H1 (cell line): ENCODE measurements around the gene INTS15. TPM values are rescaled to one million over a fixed set of nuclear protein-coding genes. Genes with fewer than 3 reads are reported as not detected.

Experiments
- CTCF ChIA-PET: fragments of 300-600 bp; sonication (Branson Sonifier 250); formaldehyde crosslinking; loops from one replicate; lab custom pipeline; 2021; ENCODE audit not compliant: partially characterized antibody; lab: Charles Lee
- POLR2A ChIA-PET: fragments of 300-600 bp; sonication (Branson Sonifier 250); formaldehyde crosslinking; loops from one replicate; lab custom pipeline; 2021; ENCODE audit warnings: inconsistent platforms; ENCODE audit not compliant: partially characterized antibody; lab: Charles Lee
- DNase-seq, 2 experiments: peaks; one replicate each; pipeline versions ENCODE4 v3.0.0 to v3.0.0-alpha.2; 2010 to 2022; ENCODE audit warnings: low spot score in 2 of 2, low read depth in 1 of 2, mixed read lengths in 1 of 2
- FAIRE-seq: peaks from 2 replicates; lab custom pipeline; 2011; peaks lifted over from hg19 to GRCh38; lab: Jason Lieb, UNC
- H2AFZ ChIP-seq: 2 replicates; pipeline ENCODE4 v1.8.1; 2012; ENCODE audit warnings: low read length, inconsistent platforms
- H2AK5ac ChIP-seq: 2 replicates; pipeline ENCODE4 v1.6.1; 2013; ENCODE audit warnings: low read depth, low read length
- H2BK120ac ChIP-seq: replicated peaks from 2 replicates; pipeline ENCODE3; 2013; ENCODE audit warnings: low read depth, low read length, inconsistent platforms
- H2BK12ac ChIP-seq: 2 replicates; pipeline ENCODE4 v1.6.1; 2013; ENCODE audit warnings: low read depth, low read length
- H2BK15ac ChIP-seq: 2 replicates; pipeline ENCODE4 v1.6.1; 2013; ENCODE audit warnings: low read length
- H2BK20ac ChIP-seq: 2 replicates; pipeline ENCODE4 v1.6.1; 2013; ENCODE audit warnings: low read length
- H2BK5ac ChIP-seq: 2 replicates; pipeline ENCODE4 v1.6.1; 2013; ENCODE audit warnings: low read depth, low read length
- H3K14ac ChIP-seq: 2 replicates; pipeline ENCODE4 v1.6.1; 2013; ENCODE audit warnings: inconsistent platforms; ENCODE audit not compliant: insufficient read length
- H3K18ac ChIP-seq: 2 replicates; pipeline ENCODE4 v1.6.1; 2013; ENCODE audit warnings: low read length; ENCODE audit errors: extremely low read depth
- H3K23ac ChIP-seq: 2 replicates; pipeline ENCODE4 v1.6.1; 2013; ENCODE audit warnings: inconsistent platforms; ENCODE audit not compliant: insufficient read length
- H3K23me2 ChIP-seq: 2 replicates; pipeline ENCODE4 v1.6.1; 2013; ENCODE audit warnings: low read depth, low read length
- H3K27ac ChIP-seq: 2 replicates; pipeline ENCODE4 v1.6.1; 2011; ENCODE audit warnings: low read depth, low read length, inconsistent platforms
- H3K27me3 ChIP-seq, 4 experiments: replicated peaks in 1 of 4; 1 replicate in 1 of 4; 2 replicates in 3 of 4; pipeline versions ENCODE4 v1.6.1 to v1.8.1; 2011 to 2013; ENCODE audit warnings: low read length in 3 of 4, mild to moderate bottlenecking in 3 of 4, inconsistent platforms in 2 of 4, mixed read lengths in 2 of 4, moderate library complexity in 1 of 4; ENCODE audit not compliant: control insufficient read depth in 3 of 4, insufficient read depth in 3 of 4; ENCODE audit errors: extremely low read depth in 1 of 4
- H3K36me3 ChIP-seq, 4 experiments: 2 replicates each; pipeline versions ENCODE4 v1.6.1 to v1.8.1; 2011 to 2013; ENCODE audit warnings: mild to moderate bottlenecking in 4 of 4, low read length in 3 of 4, moderate library complexity in 2 of 4, control low read depth in 1 of 4, inconsistent platforms in 1 of 4; ENCODE audit not compliant: insufficient read depth in 4 of 4, control insufficient read depth in 2 of 4
- H3K4ac ChIP-seq: replicated peaks from 2 replicates; pipeline ENCODE3; 2013; ENCODE audit warnings: low read length, low read depth, mixed read lengths, inconsistent platforms; ENCODE audit not compliant: insufficient read length
- H3K4me1 ChIP-seq, 4 experiments: replicated peaks in 1 of 4; 1 replicate in 1 of 4; 2 replicates in 3 of 4; pipeline versions ENCODE4 v1.6.1 to v1.8.1; 2011 to 2013; ENCODE audit warnings: low read length in 3 of 4, inconsistent platforms in 2 of 4, mixed read lengths in 1 of 4; ENCODE audit not compliant: insufficient read depth in 4 of 4, control insufficient read depth in 3 of 4
- H3K4me2 ChIP-seq, 2 experiments: 2 replicates each; pipeline versions ENCODE4 v1.6.1 to v1.8.1; 2011 to 2013; ENCODE audit warnings: low read depth in 2 of 2, low read length in 2 of 2, control low read depth in 1 of 2, inconsistent platforms in 1 of 2, mild to moderate bottlenecking in 1 of 2; ENCODE audit not compliant: insufficient read depth in 1 of 2
- H3K4me3 ChIP-seq, 4 experiments: fragments of 200-600, 300-600 bp in 1 of 4; sonication (generic), shearing (Covaris generic), sonication (Bioruptor Twin) in 1 of 4; 2 replicates each; pipeline versions ENCODE4 v1.5.1 to v1.8.1; 2011 to 2016; ENCODE audit warnings: low read length in 4 of 4, low read depth in 3 of 4, control low read depth in 2 of 4, inconsistent platforms in 2 of 4, mild to moderate bottlenecking in 2 of 4, mixed read lengths in 1 of 4, moderate library complexity in 1 of 4; ENCODE audit not compliant: insufficient read depth in 2 of 4; ENCODE audit errors: extremely low read depth in 1 of 4
- H3K56ac ChIP-seq: replicated peaks from 2 replicates; pipeline ENCODE3; 2013; ENCODE audit warnings: low read depth, mild to moderate bottlenecking, mixed read lengths, low read length, inconsistent platforms; ENCODE audit not compliant: insufficient read length
- H3K79me1 ChIP-seq: 2 replicates; pipeline ENCODE4 v1.6.1; 2013; ENCODE audit warnings: low read depth, low read length, control low read depth
- H3K79me2 ChIP-seq, 2 experiments: 2 replicates each; pipeline versions ENCODE4 v1.6.1 to v1.8.1; 2012 to 2013; ENCODE audit warnings: low read length in 2 of 2, mild to moderate bottlenecking in 2 of 2, inconsistent platforms in 1 of 2; ENCODE audit not compliant: insufficient read depth in 2 of 2, control insufficient read depth in 1 of 2
- H3K9ac ChIP-seq, 4 experiments: replicated peaks in 1 of 4; 1 replicate in 1 of 4; 2 replicates in 3 of 4; pipeline versions ENCODE4 v1.6.1 to v1.8.1; 2011 to 2013; ENCODE audit warnings: low read depth in 3 of 4, low read length in 3 of 4, control low read depth in 2 of 4, mild to moderate bottlenecking in 2 of 4, moderate library complexity in 2 of 4, inconsistent platforms in 1 of 4; ENCODE audit errors: extremely low read depth in 1 of 4
- H3K9me3 ChIP-seq, 2 experiments: 2 replicates each; pipeline versions ENCODE4 v1.6.1 to v1.8.1; 2012 to 2013; ENCODE audit warnings: mild to moderate bottlenecking in 2 of 2, moderate library complexity in 2 of 2, control low read depth in 1 of 2, inconsistent platforms in 1 of 2, low read depth in 1 of 2, low read length in 1 of 2, mixed read lengths in 1 of 2; ENCODE audit not compliant: insufficient read depth in 2 of 2
- H4K20me1 ChIP-seq, 2 experiments: replicated peaks in 1 of 2; 2 replicates each; pipeline versions ENCODE3 to v1.8.1; 2011 to 2013; ENCODE audit warnings: inconsistent platforms in 2 of 2, low read length in 2 of 2, mild to moderate bottlenecking in 1 of 2; ENCODE audit not compliant: insufficient read depth in 2 of 2, control insufficient read depth in 1 of 2
- H4K5ac ChIP-seq: 2 replicates; pipeline ENCODE4 v1.6.1; 2013; ENCODE audit warnings: low read length, low read depth, mixed read lengths, inconsistent platforms; ENCODE audit not compliant: insufficient read length
- H4K8ac ChIP-seq: 2 replicates; pipeline ENCODE4 v1.8.0; 2013; ENCODE audit warnings: mild to moderate bottlenecking, moderate library complexity, low read length, inconsistent platforms; ENCODE audit not compliant: insufficient read depth; ENCODE audit errors: extremely low read depth
- H4K91ac ChIP-seq: replicated peaks from 2 replicates; pipeline ENCODE3; 2013; ENCODE audit warnings: low read length, mixed read lengths, inconsistent platforms; ENCODE audit not compliant: insufficient read length
- EP300 ChIP-seq, 2 experiments: IDR thresholded peaks; 1 replicate in 1 of 2; 2 replicates in 1 of 2; pipeline ENCODE4 v1.6.1; 2011 to 2012; ENCODE audit warnings: low read depth in 2 of 2, low read length in 2 of 2, mild to moderate bottlenecking in 2 of 2, borderline replicate concordance in 1 of 2, inconsistent platforms in 1 of 2, moderate library complexity in 1 of 2
- SIN3A ChIP-seq, 2 experiments: IDR thresholded peaks in 1 of 2; conservative IDR thresholded peaks in 1 of 2; 2 replicates each; pipeline ENCODE4 v1.6.1; 2011 to 2012; ENCODE audit warnings: low read length in 2 of 2, improper control_type of control experiment in 1 of 2, low read depth in 1 of 2, mild to moderate bottlenecking in 1 of 2
- WGBS, 2 experiments: shearing (Covaris generic) in 1 of 2; methylation state at CpG; one replicate each; pipeline versions ENCODE4 v1.1.6 to v1.1.7; 2013 to 2015; ENCODE audit warnings: low lambda C conversion rate in 2 of 2, mixed read lengths in 2 of 2, inconsistent platforms in 1 of 2, low coverage in 1 of 2, missing lambda C conversion rate in 1 of 2; ENCODE audit not compliant: insufficient replicate concordance in 2 of 2, insufficient coverage in 1 of 2, insufficient read length in 1 of 2; ENCODE audit errors: extremely low coverage in 1 of 2, missing lambda C conversion rate in 1 of 2; 5-methylcytosine and 5-hydroxymethylcytosine counted together
- polyA plus RNA-seq, 7 experiments: library from polyadenylated mRNA; depleted of rRNA in 3 of 7; stranded (reverse) in 5 of 7; unstranded in 2 of 7; fragments of >200 nt in 5 of 7; fragments of 200-250 nt in 2 of 7; gene quantifications; 1 replicate in 5 of 7; 2 replicates in 1 of 7; 4 replicates in 1 of 7; pipeline versions ENCODE4 v1.2.1 to v1.2.3, GENCODE V29; 2011 to 2013; ENCODE audit warnings: missing spikeins in 2 of 7, mixed read lengths in 2 of 7
- total RNA-seq: library from RNA; stranded (reverse); fragmentation: NEBNext Ultra II Directional; extraction: Animal tissue kit (Norgen Biotek cat#: 25700); gene quantifications from 2 replicates; pipeline ENCODE4 v1.2.1, GENCODE V29; 2021

INTS15 gene
- total and polyA plus RNA-seq, 2 of the 8 experiments (the other 6 are each of a cell fraction or from before 2014, with no cell fraction given) = 23.0 to 25.7 TPM

- H3K56ac ChIP-seq = no peak overlapping the region
- H3K27ac ChIP-seq = no peak overlapping the region
- H3K79me1 ChIP-seq = peaks cover 5% of the 10 kb centered on the region; the same call in 1 of the 2 replicates
- no peaks in the 10 kb centered on the region; the same call in 1 of the 2 replicates for H3K23me2 ChIP-seq
- H2BK15ac ChIP-seq = no peak overlapping the region
- no peak overlapping the region for H2BK5ac ChIP-seq
- POLR2A ChIA-PET = no interaction called here
- H3K36me3 ChIP-seq = peaks cover 0 to 6% (median 0%) of the 10 kb centered on the region in 4 experiments; a peak in 3 of 8 replicates
- H4K20me1 ChIP-seq = peaks cover 0 to 7% of the 10 kb centered on the region in 2 experiments
- no peak overlapping the region for H3K23ac ChIP-seq
- no peaks in the 10 kb centered on the region for H3K9me3 ChIP-seq
- DNase-seq = no peak
- no peak overlapping the region for H2AFZ ChIP-seq
- H3K4me1 ChIP-seq = peaks cover 0 to 9% (median 2%) of the 10 kb centered on the region in 4 experiments; a peak in 3 of 7 replicates
- no peak overlapping the region for H4K5ac ChIP-seq
- H3K4me2 ChIP-seq = no peak overlapping the region
- H3K79me2 ChIP-seq = no peaks in the 10 kb centered on the region
- 86% methylated on average over 4 of the region's 4 CpGs; no CpG with 5 or more reads in 1 of the 2 experiments for WGBS, 2 experiments
- H2BK20ac ChIP-seq = no peak overlapping the region
- no peak overlapping the region for H2BK12ac ChIP-seq
- FAIRE-seq = no peak
- H4K8ac ChIP-seq = no peak overlapping the region; the same call in 1 of the 2 replicates
- H4K91ac ChIP-seq = no peak overlapping the region
- H3K4ac ChIP-seq = no peak overlapping the region
- no peaks in the 10 kb centered on the region for H3K27me3 ChIP-seq
- no peak overlapping the region for H2BK120ac ChIP-seq
- CTCF ChIA-PET = interaction anchor here (0.6 to 1.3 kb wide), 2 partner anchors 20 to 24 kb away, joined by 3 read pairs; no protein-coding TSS in a partner anchor
- H3K9ac ChIP-seq = no peak overlapping the region
- no peak overlapping the region for H3K14ac ChIP-seq
- no peak overlapping the region for H2AK5ac ChIP-seq
- no peak overlapping the region for H3K4me3 ChIP-seq
- H3K18ac ChIP-seq = no peak overlapping the region
- TF ChIP-seq EP300 (IDR thresholded peaks at IDR 0.05; ENCODE audit: borderline replicate concordance in 1 of 2, low read depth in 2 of 2, low read length in 2 of 2) (no peak), SIN3A (conservative IDR thresholded peaks at IDR 0.05 in 1 of 2, IDR thresholded peaks at IDR 0.05 in 1 of 2; ENCODE audit: low read depth in 1 of 2, low read length in 2 of 2) (no peak)
Measured at GRCh38 chr7:6639032-6639431, 49.2 kb downstream of the INTS15 start.
